EH (cell line): ENCODE measurements around the gene IPO11.
A peak's percentile ranks its signal among the peaks of the same experiment; 100 is the strongest.
"Not testable (repeated sequence)": the region's sequence is repeated elsewhere in the genome, so short reads cannot be mapped to it uniquely, and the experiment has no call there.

Experiments used
- DNase-seq: peaks from one replicate; pipeline ENCODE4 v3.0.0-alpha.2; 2015; ENCODE audit warnings: low read depth

IPO11 gene

GRCh38 chr5:62645223-62645622, 232.7 kb downstream of the IPO11 start:
- no peak for DNase-seq

- no peak for DNase-seq
These were observed 234.7 kb downstream of the IPO11 start for GRCh38 chr5:62647241-62647640.

GRCh38 chr5:62649025-62649424, 236.5 kb downstream of the IPO11 start:
- DNase-seq: no peak

- DNase-seq: no peak
These were observed 237.0 kb downstream of the IPO11 start for GRCh38 chr5:62649476-62650113.

GRCh38 chr5:62650197-62650596, 237.6 kb downstream of the IPO11 start:
- peak; percentile 64 for DNase-seq

- no peak for DNase-seq
These were observed 239.7 kb downstream of the IPO11 start for GRCh38 chr5:62652225-62652624.

- no peak for DNase-seq
These were observed 240.7 kb downstream of the IPO11 start for GRCh38 chr5:62653001-62653863.

- DNase-seq: no peak
These were observed 241.5 kb downstream of the IPO11 start for GRCh38 chr5:62653864-62654575.

- not testable (repeated sequence) for DNase-seq
These were observed 245.2 kb downstream of the IPO11 start for GRCh38 chr5:62657772-62658171.

- DNase-seq: no peak
These were observed 248.6 kb downstream of the IPO11 start for GRCh38 chr5:62661126-62661525.

GRCh38 chr5:62662521-62662920, 250.0 kb downstream of the IPO11 start:
- no peak for DNase-seq

- DNase-seq: no peak
These were observed 258.9 kb downstream of the IPO11 start for GRCh38 chr5:62671479-62671878.

- DNase-seq: not testable (repeated sequence)
These were observed 264.0 kb downstream of the IPO11 start for GRCh38 chr5:62676596-62676995.
